GM21526 (cell line): Measurements from ENCODE around the gene CNIH3.

Experiments used
- ATAC-seq: cut with Tn5 transposase; IDR thresholded peaks from one replicate; pipeline ENCODE4 v1.9.1; 2021; ENCODE audit warnings: moderate library complexity; ENCODE audit not compliant: unreplicated experiment, low FRiP score

The CNIH3 gene

DNA sequence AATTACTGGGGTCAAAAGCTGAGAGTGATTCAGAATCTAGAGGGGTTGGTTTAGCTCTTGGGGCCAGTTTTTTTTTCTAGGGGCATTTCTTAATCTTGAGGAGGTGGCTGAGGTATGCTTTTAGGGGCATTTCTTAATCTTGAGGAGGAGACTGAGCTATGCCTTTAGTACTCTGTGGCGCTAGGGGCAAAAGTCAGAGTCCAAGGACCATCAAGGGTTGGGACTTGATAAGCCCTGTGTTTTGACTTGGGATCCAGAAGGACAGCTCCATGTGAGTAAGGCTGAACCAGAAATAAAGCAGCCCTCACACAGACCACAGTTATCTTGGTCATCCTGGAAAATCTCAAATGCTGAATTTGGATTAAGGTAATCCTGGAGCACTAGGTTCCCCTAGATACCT, 3.9 kb upstream of the CNIH3 start:
- no peak for ATAC-seq

DNA sequence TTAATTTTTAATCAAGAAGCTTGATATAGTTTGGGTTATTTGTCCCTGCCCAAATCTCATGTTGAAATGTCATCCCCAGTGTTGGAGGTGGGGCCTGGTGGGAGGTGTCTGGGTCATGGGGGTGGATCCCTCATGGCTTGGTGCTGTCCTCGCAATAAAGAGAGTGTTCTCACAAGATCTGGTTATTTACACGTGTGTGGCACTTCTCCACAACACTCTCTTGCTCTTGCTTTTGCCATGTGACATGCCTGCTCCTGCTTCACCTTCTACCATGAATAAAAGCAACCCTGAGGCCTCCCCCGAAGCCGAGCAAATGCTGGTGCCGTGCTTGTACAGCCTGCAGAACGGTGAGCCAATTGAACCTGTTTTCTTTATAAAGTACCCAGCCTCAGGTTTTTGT, 2.6 kb upstream of the CNIH3 start:
- ATAC-seq: no peak

DNA sequence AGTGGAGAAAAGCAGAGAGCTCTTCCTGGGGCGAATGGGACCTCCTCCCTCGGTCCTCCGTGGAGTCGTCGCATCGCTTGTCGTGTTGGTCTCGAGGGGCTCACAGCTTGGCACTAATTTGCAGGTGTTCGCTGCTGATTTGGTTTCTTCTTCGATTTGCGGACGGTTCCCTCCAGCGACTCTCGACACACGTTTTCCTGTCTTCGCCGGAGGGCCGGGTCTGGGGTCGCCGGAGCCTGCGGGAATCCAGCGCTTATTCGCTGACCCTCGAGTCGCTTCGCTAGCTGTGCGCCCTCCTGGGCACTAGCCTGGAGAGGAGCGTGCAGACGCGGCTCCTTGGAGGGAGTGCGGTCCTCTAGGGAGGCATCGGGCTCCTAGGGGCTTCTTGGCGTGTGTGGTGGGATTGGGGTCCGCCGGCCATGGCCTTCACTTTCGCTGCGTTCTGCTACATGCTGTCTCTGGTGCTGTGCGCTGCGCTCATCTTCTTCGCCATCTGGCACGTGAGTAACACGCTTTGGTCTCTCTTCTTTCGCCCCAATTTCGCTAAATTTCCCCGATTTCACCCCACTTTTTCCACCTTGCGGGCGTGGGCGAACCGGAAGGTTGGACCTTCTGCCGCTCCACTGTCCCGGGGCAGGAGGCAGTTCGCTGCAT, 766 bp downstream of the CNIH3 start:
- no peak for ATAC-seq

DNA sequence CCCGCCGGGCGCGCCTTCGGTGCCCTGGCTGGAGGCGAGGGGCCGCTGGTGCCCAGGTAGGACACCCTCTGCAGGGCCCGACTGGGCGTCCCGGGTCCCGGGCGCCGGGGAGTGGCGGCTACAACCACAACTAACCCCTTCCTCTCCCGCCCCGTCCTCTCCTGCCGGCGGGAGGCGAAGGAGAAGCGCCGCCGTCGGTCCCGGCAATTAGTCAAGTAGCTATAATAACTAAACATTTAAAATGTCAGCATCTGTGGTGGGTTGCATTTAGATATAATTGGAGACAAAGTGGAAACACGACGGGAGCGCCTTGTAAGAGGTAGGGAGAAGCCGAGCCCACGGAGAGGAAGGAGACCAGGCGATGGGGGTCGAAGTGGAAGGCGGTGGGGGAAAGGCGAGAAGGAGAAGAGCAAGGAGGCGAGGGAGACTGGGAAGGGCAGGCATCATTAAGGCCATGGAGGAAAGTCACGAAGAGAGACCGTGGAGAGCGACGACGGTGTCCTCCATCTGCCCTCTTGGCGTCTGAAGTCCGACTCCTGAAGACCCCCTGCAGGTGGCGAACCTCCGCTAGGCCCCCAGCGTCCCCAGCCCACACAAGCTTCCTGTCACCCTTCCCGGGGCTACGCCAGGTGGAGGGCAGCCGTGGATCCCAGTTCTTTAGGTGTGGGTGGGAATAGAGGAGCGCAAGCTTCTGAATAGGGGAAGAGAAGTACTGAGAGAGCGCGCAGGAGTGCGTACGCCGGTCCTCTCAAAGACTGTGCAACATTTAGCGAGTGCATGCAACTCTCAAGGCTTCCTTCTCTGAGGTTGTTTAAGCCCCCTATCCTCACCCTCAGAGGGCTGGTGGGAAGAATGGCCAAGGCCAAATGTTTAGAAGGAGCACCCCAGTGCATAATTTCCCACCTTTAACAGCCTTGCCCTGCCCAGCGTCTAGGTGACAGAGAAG, 1.6 kb downstream of the CNIH3 start:
- no peak for ATAC-seq

DNA sequence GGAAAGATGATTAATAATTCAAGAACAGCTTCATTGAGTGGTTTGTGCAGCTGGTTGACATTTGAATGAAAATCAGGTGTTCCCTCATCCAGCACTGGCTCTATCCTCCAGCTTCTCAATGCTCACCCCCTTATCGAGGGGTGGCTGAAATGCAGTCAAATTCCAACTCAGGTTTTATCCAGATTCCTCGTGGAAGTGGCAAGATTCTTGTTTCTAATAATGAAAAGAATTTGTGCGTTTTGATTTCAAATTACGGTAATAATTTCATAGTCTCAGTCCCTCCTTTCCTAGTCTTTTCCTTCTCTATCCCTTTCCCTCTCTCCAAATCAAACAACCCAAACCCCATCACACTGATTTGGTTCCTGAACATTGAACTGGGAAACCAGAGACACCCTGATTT, 3.1 kb downstream of the CNIH3 start:
- no peak for ATAC-seq

DNA sequence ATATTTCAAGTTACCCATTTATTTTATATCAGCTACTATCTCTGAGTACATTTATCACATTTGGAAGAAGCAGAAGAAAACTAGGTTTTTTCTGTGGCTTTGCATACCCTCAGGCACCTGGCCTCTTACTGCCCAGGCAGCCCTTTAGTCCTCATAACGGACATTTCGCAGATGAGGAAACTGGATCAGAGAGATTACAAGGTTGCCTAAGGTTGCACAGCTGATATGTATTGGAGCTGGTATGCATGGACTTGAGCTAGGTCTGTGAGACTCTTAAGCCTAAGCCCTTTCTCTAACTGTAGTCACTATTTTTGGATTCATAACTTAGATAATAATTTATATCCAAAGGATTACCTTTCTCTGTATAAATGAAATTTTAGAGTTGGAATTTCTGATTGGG, 4.0 kb downstream of the CNIH3 start:
- no peak for ATAC-seq

DNA sequence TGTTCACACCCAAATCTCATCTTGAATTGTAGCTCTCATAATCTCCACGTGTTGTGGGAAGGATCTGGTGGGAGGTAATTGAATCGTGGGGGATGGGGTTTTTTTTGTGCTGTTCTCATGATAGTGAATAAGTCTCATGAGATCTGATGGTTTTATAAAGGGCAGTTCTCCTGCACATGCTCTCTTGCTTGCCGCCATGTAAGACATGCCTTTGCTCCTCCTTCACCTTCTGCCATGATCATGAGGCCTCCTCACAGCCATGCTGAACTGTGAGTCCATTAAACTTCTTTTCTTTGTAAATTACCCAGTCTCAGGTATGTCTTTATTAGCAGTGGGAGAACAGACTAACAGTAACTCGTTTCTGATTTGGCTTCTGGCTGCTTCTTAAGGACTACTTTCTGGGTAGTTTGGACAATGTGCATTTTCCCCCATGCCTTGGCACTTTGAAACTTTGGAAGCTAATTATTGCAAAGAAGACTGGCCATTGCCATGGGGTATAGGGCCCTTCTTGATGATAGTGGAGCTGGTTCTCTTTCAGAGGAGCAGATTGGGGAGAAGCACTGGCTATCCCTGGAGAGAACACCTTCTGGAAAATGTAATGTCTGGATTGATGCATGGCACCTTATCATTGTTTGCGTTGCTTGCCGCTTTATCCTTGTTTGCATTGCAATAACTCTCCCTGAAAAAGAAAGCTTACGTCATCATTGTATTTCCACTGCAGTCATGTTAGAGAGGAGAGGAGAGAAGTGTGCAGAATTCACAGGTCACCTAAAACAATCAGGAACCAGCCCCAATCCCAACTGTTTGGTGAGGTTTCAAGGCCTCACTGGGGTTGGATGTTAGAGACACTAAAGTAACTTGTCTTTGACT, 5.9 kb downstream of the CNIH3 start:
- no peak for ATAC-seq

DNA sequence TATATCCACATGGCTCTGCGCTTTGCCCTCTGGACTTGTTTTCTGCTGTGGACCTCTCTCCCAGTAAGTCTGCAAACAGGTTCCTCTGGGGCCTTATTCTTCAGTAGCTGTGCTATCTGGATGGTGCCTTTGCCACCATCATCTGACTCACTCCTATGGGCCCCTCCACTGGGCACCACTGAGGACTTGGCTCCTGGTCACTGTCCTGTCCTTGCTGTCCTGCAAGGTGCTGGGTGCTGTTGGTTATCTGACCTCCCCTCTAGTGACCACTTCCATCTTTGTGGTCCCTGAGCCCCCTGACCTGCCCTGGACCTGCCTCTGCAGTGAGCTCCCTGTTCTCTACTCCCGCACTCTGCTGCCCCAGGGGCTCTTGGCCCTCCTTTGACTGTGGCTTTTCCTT, 6.7 kb downstream of the CNIH3 start:
- ATAC-seq: no peak

DNA sequence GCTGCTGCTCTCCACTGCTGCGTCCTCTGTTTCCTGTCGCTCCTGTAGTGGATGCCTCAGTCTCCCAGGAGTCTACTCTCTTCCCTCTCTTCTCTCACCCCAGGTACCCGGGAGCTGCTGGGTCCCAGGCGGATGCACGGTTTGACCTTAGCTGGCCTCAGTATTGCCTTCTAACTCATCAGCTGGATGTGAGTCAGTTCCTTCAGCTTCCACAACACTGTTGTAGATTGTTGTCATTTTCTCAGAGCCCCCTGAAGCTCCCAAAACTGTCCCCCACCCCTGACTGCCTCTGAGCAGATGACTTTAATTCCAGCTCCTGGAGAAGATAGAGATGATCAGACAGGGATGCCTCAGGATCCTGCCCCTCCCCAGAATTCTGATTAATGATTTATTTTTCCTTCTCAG, 7.2 kb downstream of the CNIH3 start:
- ATAC-seq: no peak

DNA sequence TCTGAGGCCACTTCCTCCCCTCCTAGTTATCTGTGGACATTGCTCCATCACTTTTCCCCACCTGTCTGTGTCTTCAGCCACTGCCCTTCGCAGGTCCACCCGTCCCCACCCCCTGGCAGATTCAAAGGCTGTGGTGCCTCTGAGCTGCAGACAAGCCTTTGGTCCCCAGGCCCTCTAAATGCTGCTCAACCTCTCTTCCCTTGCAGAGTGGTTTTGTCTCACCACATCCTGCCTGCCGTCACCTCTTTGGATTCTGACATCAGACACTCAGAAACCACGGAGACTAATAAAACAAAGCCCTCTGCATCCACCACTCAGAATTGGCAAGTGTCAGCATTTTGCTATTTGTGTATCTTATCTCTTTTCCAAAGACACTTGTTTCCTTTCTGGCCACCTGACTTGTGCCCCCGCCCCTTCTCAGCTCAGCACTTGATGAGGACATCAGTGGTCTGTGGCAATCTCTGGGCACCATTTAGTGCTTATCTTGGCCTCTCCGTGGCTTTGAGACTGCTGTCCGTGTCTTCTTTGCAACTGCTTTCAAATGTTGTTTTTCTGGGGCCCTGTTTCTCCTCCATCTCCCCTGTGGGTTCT, 7.7 kb downstream of the CNIH3 start:
- ATAC-seq: peak; percentile 77

DNA sequence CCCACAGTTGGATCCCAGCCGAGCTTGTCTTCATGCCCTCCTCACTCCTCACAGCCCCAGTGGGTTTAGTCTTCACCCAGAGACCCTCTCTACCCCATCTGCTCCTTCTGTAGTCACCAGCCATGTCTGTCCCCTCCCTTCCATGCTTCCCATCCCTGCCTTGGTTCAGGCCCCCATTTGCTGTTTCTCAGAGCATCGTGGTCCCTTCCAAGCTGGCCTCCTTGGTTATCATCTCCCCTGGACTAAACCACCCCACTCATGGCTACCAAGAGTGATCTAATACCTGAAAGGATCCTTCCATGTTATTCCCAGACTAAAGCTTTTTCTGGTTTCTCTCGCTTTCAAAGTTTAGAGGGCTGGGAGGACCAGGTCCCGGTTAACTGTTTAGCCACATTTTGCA, 8.3 kb downstream of the CNIH3 start:
- ATAC-seq: no peak

DNA sequence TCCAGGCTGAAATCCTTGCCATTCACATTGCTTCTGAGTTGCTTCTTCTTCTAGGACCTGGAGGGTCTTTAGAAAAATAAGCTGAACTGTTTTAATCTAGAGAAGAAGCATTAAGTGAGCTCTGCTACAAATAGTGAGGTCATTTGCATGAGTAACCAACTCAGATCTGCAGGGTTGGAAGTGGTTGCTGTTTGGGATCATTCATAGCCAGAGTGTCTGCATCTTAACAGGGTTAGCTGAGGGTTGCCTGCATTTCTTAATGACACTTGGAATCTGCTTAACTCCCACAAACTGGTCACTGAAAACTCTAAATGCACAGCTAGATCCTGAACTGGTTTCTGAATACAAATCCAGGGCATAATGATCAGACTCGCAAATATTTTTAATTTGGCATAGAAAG, 9.9 kb downstream of the CNIH3 start:
- ATAC-seq: no peak

DNA sequence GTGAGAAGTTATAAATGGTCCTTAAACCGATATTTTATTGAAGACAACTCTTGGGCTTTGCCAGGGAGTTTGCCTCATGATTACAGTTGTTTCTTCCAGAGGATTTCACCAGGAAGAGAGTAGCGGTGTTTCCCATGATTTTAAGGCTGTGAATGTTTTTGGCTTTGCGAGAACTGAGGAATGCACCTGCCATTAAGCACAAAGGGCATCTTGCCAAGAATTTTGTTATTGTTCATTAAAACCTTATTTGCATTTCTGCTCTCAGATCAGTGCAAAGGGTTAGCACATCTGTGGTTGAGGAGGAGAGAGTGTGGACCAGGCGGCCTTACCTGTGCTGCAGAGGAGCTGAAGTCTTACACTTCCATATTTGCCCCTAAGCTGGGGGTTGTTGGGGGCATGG, 13.8 kb downstream of the CNIH3 start:
- no peak for ATAC-seq

DNA sequence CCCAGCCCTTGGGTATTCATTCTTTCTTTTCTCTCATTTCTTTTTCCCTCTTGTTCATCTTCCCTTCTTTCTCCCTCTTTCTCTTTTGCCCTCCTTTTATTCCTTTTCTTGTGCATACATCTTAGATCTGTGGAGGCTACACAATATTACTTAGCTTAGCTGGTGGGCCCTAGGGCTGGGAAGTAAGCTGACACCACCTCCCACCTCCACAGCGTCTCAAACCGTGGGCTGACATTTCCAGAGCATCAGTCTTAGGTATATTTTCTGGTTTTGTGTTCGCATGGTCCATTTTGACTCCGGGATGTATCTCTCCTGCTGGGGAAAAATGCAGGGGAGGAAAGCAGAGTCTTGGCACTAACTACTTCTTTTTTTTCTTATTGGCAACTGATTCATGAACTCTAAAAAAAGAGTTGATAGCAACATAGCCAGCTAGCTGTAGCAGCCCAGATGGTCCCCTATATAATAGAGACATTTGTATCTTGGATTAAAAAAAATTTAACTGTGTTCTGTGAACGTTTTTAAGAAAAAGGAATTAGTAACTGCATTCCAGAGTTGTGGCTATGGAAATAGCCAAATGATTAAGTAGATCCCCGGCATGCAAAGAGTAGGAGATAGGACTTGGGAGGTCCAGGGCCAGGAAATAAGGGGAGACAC, 15.5 kb downstream of the CNIH3 start:
- no peak for ATAC-seq

DNA sequence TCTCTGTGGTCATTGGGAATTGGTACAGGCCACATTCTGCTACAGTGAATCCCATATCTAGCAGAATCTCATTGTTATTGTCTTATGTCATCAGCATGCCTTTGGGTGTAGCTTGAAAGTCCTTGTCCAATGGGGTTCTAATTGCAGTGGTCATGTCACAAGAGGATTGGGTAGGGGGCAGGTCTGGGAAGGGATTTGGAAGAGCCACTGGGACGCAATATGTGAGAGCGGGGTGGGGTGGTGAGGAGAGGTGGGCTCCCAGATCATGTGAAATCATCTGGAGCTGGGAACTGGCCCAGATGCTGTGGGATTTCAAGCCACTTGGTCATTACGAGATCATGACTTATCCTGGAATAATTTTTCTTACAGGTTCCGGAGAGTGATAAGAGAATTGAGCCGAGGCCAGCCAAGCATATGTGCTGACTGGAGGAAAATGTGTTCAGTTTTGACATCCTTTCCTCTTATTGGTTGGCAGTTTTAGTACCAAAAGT, 16.3 kb downstream of the CNIH3 start:
- no peak for ATAC-seq

DNA sequence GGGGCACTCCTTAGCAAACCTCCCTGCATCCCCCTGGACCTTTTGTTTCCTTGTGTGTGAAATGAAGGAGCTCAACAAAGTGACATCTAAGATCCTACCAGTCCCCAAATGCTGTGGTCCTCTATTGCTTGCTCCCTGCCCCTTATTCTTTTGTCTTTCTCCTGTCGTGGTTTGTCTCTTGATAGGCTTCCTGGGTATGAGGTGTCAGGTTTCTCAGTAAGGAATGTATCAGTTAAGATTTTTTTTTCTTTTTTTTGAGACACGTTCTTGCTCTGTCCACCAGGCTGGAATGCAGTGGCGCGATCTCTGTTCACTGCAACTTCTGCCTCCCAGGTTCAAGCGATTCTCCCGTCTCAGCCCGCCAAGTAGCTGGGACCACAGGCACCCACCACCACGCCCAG, 16.8 kb downstream of the CNIH3 start:
- no peak for ATAC-seq

DNA sequence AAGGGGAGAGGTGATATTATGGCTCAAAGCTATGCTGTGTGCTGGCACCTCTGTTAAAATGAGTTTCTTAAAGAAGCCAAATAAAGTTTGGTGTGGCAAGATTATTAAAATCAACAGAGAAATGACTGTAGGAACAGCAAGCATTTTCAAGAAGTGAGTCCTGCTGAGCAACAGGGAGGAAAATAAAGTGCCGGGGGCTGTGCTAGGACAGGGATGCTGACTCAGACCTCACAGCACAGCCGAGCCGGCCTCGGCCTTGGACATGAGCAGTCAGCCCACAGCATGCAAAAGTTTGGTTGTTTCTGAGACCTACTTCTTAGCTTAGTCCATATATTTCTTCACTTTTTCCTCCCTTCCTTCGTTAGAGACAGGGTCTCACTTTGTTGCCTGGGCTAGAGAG, 19.2 kb downstream of the CNIH3 start:
- ATAC-seq: no peak

DNA sequence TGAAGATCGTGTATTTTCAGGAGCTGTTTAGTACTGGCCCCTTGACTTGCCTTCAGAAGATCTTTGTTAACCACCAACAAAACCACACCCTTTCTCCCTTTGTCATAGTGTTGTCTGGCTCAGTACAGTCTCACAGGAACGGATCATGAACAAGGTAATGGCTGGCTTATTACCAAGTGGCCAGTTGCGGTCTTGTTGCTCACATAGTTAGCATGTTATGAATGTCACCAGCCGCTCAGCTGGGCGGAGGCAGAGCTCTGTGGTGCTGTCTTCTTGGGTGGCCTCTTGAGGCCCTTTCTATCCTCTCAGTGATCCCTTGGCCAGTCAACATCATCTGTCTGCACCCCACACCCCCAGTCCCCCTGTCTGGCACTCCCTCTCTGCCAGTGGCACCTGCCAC, 21.4 kb downstream of the CNIH3 start:
- ATAC-seq: no peak

DNA sequence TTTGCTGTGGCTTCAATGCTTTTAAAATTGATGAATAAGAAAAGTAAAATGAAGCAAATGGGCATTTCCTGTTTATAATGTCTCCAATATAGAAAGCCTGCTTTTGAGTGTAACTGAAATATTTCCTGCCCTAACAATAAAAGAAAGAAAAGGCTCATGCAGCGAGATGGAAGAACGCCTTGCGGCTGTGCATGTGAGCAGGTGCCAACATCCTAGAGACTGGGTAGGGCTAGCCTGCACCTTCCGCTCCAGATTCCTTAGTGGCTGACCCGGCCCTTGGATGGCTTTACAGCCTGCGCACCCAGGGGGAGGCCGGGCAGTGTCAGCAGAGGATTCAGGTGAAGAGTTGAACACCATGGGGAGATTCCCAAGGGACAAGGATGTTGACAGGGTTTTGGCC, 21.8 kb downstream of the CNIH3 start:
- no peak for ATAC-seq

DNA sequence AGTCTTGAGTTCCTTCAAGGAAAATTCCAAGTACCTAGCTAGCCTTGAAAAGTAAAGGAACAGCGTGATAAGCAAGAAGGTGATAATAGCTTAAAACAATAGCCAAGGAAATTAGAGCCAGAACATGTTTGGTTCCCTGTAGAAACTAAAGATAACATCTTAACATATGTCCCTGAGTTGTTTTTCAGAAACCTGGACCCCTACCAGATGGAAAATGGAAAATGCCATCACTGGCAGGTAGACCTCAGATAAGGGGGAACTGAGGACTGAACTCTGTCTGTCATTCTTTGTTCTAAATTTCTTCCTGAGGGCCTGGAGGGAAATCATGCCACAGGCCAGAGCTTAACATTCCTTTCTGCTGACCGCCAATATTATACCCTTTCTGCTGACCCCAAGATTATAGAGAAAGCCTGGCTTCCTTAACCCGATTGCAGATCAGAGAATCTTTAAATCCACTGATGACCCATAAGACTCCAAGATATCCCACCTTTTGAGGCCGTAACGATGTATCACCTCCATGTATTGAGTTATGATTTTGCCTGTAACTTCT, 23.4 kb downstream of the CNIH3 start:
- no peak for ATAC-seq
